Spleen (tissue), 7 donors: ENCODE results near the gene KANSL1.

Source experiments
- CTCF ChIP-seq, 11 experiments: fragments of 200-600 bp in 7 of 11; fragments of 450-650 bp in 4 of 11; sonication (generic) in 4 of 11; IDR thresholded peaks in 8 of 11; conservative IDR thresholded peaks in 3 of 11; 1 replicate in 7 of 11; 2 replicates in 4 of 11; pipeline versions ENCODE4 v1.4.0 to v1.8.0; 2016 to 2021; ENCODE audit warnings: antibody characterized with exemption in 11 of 11, inconsistent platforms in 4 of 11, mild to moderate bottlenecking in 1 of 11
- POLR2A ChIP-seq, 3 donors: fragments of 450-650 bp; IDR thresholded peaks; one replicate each; pipeline ENCODE4 v1.5.1; 2017; ENCODE audit warnings: antibody characterized with exemption in 3 of 3, mild to moderate bottlenecking in 1 of 3
- donor health status: DM: no; HTN: no; CAD: no; lungs with moderate emphysema.
- donor health status: DM: no; HTN: no; CAD: no.
- donor health status: DM: no; HTN: no; CAD: no.

- TF ChIP-seq CTCF (IDR thresholded peaks at IDR 0.05 in 8 of 11, conservative IDR thresholded peaks at IDR 0.05 in 3 of 11): no peak
- TF ChIP-seq POLR2A (IDR thresholded peaks at IDR 0.05): no peak
Observed at GRCh38 chr17:46171939-46172338, 21.3 kb downstream of the KANSL1 start.
